Neural cell (in vitro differentiated cells): ENCODE results near the gene SUPT4H1.

Experiments
- EP300 ChIP-seq: fragments of 450-650 bp; conservative IDR thresholded peaks from 2 replicates; pipeline ENCODE4 v1.6.1; 2014; ENCODE audit warnings: antibody characterized with exemption, mild to moderate bottlenecking, moderate library complexity; ENCODE audit not compliant: poor library complexity, severe bottlenecking
- EZH2 ChIP-seq: fragments of 200-600, 300-800 bp; shearing (Covaris generic), sonication (generic); IDR thresholded peaks from 2 replicates; pipeline ENCODE4 v1.6.1; 2014; ENCODE audit warnings: antibody characterized with exemption, low read length, borderline replicate concordance, mild to moderate bottlenecking; ENCODE audit not compliant: insufficient read depth, poor library complexity, severe bottlenecking
- MXI1 ChIP-seq: fragments of 450-650 bp; conservative IDR thresholded peaks from 2 replicates; pipeline ENCODE4 v1.6.1; 2014; ENCODE audit warnings: antibody characterized with exemption, mild to moderate bottlenecking; ENCODE audit not compliant: poor library complexity, severe bottlenecking
- POLR2AphosphoS5 ChIP-seq: IDR thresholded peaks from 2 replicates; pipeline ENCODE4 v1.6.1; 2012
- SMC3 ChIP-seq: fragments of 450-650 bp; conservative IDR thresholded peaks from 2 replicates; pipeline ENCODE4 v1.6.1; 2014; ENCODE audit warnings: antibody characterized with exemption, mild to moderate bottlenecking, moderate library complexity; ENCODE audit not compliant: poor library complexity
- TAF1 ChIP-seq: IDR thresholded peaks from 2 replicates; pipeline ENCODE4 v1.6.1; 2012; ENCODE audit warnings: low read depth
- TF ChIP-seq, protein P1 (sequence below): fragments of 450-650 bp; IDR thresholded peaks from 2 replicates; pipeline ENCODE4 v1.5.1; 2014; ENCODE audit warnings: antibody characterized with exemption, mild to moderate bottlenecking, moderate library complexity; ENCODE audit not compliant: poor library complexity, severe bottlenecking

DNA sequence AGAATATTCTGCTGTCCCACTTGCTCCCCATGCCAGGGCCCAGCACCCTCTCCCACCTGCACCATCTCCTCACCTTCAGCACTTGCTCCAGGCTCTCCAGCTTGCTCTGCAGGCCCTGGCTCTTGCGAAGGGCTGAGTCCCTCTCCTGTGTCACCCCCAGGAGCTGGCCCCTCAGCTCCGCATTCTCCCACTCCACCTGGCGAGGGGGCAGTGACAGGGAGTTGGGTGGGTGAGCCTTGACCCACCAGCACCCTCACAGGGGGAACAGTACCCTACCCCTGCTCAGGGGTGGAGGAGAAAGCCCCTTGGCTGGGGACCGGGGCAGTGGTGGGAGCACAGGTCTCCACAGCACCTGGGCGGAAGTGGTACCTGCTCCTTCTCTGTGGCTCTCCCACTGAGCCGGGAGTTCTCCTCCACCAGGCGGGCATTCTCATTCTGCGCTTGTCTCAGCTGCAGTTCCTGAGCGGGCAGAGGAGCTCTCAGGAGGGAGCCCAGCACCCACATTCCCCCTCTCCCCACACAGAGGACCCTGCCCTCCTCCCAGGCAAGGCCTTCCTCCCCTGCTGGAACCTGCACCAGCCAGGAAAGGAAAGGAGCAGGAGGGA, 29.3 kb downstream of the SUPT4H1 start:
- TF ChIP-seq, protein P1, sequence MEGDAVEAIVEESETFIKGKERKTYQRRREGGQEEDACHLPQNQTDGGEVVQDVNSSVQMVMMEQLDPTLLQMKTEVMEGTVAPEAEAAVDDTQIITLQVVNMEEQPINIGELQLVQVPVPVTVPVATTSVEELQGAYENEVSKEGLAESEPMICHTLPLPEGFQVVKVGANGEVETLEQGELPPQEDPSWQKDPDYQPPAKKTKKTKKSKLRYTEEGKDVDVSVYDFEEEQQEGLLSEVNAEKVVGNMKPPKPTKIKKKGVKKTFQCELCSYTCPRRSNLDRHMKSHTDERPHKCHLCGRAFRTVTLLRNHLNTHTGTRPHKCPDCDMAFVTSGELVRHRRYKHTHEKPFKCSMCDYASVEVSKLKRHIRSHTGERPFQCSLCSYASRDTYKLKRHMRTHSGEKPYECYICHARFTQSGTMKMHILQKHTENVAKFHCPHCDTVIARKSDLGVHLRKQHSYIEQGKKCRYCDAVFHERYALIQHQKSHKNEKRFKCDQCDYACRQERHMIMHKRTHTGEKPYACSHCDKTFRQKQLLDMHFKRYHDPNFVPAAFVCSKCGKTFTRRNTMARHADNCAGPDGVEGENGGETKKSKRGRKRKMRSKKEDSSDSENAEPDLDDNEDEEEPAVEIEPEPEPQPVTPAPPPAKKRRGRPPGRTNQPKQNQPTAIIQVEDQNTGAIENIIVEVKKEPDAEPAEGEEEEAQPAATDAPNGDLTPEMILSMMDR: no peak
- TF ChIP-seq POLR2AphosphoS5 (no peak), EP300 (no peak), TAF1 (no peak), EZH2 (no peak), MXI1 (no peak), SMC3 (no peak)
